BJ (cell line): Measurements from ENCODE around the gene IFRD2. TPM values are rescaled to one million over a fixed set of nuclear protein-coding genes. Genes with fewer than 3 reads are reported as not detected.
A peak's percentile ranks its signal among the peaks of the same experiment; 100 is the strongest.

ENCODE experiments used
- CTCF ChIA-PET: fragments of 350-600 bp; formaldehyde crosslinking; extraction: SDS; loops from one replicate; lab custom pipeline; 2021; ENCODE audit warnings: antibody characterized with exemption, inconsistent platforms; lab: Yijun Ruan, JAX
- POLR2A ChIA-PET: fragments of 300-600 bp; sonication (Branson Sonifier 250); formaldehyde crosslinking; extraction: SDS; loops from one replicate; lab custom pipeline; 2021; ENCODE audit warnings: antibody characterized with exemption; lab: Charles Lee
- DNase-seq: peaks from one replicate; pipeline ENCODE4 v3.0.0-alpha.2; 2011; ENCODE audit warnings: low read depth
- H3K27me3 ChIP-seq: 2 replicates; pipeline ENCODE4 v1.6.0; 2011; ENCODE audit warnings: low read length; ENCODE audit not compliant: control insufficient read depth, insufficient read depth
- H3K36me3 ChIP-seq: 2 replicates; pipeline ENCODE4 v1.5.1; 2011; ENCODE audit warnings: low read length; ENCODE audit not compliant: control insufficient read depth, insufficient read depth
- H3K4me3 ChIP-seq: 2 replicates; pipeline ENCODE4 v1.5.1; 2011; ENCODE audit warnings: low read depth, mild to moderate bottlenecking, control low read depth, low read length
- polyA plus RNA-seq: library from polyadenylated mRNA; depleted of rRNA; stranded (reverse); fragments of >200 nt; gene quantifications from 2 replicates; pipeline ENCODE4 v1.2.3, GENCODE V29; 2011
- TF ChIP-seq, protein P1 (sequence below): IDR thresholded peaks from 2 replicates; pipeline ENCODE4 v1.5.1; 2011; ENCODE audit warnings: low read depth, mild to moderate bottlenecking, control low read depth, inconsistent platforms, low read length, moderate library complexity; ENCODE audit not compliant: insufficient read depth

Gene IFRD2
- polyA plus RNA-seq, 1 experiment: 56.7 TPM

- peaks cover 32% of the 10 kb centered on the region for H3K36me3 ChIP-seq
- TF ChIP-seq, protein P1, sequence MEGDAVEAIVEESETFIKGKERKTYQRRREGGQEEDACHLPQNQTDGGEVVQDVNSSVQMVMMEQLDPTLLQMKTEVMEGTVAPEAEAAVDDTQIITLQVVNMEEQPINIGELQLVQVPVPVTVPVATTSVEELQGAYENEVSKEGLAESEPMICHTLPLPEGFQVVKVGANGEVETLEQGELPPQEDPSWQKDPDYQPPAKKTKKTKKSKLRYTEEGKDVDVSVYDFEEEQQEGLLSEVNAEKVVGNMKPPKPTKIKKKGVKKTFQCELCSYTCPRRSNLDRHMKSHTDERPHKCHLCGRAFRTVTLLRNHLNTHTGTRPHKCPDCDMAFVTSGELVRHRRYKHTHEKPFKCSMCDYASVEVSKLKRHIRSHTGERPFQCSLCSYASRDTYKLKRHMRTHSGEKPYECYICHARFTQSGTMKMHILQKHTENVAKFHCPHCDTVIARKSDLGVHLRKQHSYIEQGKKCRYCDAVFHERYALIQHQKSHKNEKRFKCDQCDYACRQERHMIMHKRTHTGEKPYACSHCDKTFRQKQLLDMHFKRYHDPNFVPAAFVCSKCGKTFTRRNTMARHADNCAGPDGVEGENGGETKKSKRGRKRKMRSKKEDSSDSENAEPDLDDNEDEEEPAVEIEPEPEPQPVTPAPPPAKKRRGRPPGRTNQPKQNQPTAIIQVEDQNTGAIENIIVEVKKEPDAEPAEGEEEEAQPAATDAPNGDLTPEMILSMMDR: no peak
- ChIA-PET CTCF (interaction anchor here (1.1 to 13.0 kb wide), 6 partner anchors 9 to 130 kb away, joined by 3 to 114 read pairs (median 16); no protein-coding TSS in a partner anchor), POLR2A (no interaction called here)
- H3K4me3 ChIP-seq: no peak overlapping the region
- H3K27me3 ChIP-seq: no peaks in the 10 kb centered on the region
- DNase-seq: no peak
Observed at GRCh38 chr3:50250514-50250913, 41.7 kb downstream of the IFRD2 start.

- H3K36me3 ChIP-seq: peaks cover 25% of the 10 kb centered on the region
- H3K27me3 ChIP-seq: no peaks in the 10 kb centered on the region
- no peak overlapping the region for H3K4me3 ChIP-seq
- TF ChIP-seq, protein P1: no peak
- DNase-seq: no peak
- CTCF ChIA-PET: interaction anchor here (1.3 to 13.0 kb wide), 5 partner anchors 10 to 55 kb away, joined by 3 to 114 read pairs (median 25); partner anchors contain the start of gene GNAI2
- POLR2A ChIA-PET: no interaction called here
Observed at GRCh38 chr3:50249457-50249856, 42.8 kb downstream of the IFRD2 start.

GRCh38 chr3:50248387-50248786, 43.8 kb downstream of the IFRD2 start:
- Histone ChIP-seq H3K27me3 (no peaks in the 10 kb centered on the region), H3K36me3 (peaks cover 23% of the 10 kb centered on the region), H3K4me3 (no peak overlapping the region)
- no peak for DNase-seq
- TF ChIP-seq, protein P1: no peak
- ChIA-PET POLR2A (interaction anchor here (1.8 kb wide), 1 partner anchor 16 kb away, joined by 5 read pairs; no protein-coding TSS in a partner anchor), CTCF (interaction anchor here (1.0 to 4.9 kb wide), 8 partner anchors 10 to 76 kb away, joined by 3 to 40 read pairs (median 3); partner anchors contain the start of gene GNAI2)

GRCh38 chr3:50246517-50246954, 45.7 kb downstream of the IFRD2 start:
- CTCF ChIA-PET: interaction anchor here (0.6 to 4.9 kb wide), 33 partner anchors 9 to 304 kb away, joined by 3 to 51 read pairs (median 4); partner anchors contain the start of genes GNAI2, GNAT1, HYAL3 and IFRD2
- POLR2A ChIA-PET: interaction anchor here (0.9 to 1.3 kb wide), 3 partner anchors 8 to 12 kb away, joined by 3 to 7 read pairs (median 4); partner anchors contain the start of gene GNAI2

More at GRCh38 chr3:50246517-50246954, 45.7 kb downstream of the IFRD2 start:
- peaks cover 11% of the 10 kb centered on the region for H3K36me3 ChIP-seq
- peak; percentile 85 for DNase-seq
- TF ChIP-seq, protein P1: no peak
- no peak overlapping the region for H3K4me3 ChIP-seq
- H3K27me3 ChIP-seq: no peaks in the 10 kb centered on the region
